ENCODE results near the gene AGRP. TPM values are rescaled to one million over a fixed set of nuclear protein-coding genes. Genes with fewer than 3 reads are reported as not detected.
A peak's percentile ranks its signal among the peaks of the same experiment; 100 is the strongest.

The AGRP gene
- total and polyA plus RNA-seq, 4 donors, result 0.18 to 0.50 TPM; not detected in 2

DNA sequence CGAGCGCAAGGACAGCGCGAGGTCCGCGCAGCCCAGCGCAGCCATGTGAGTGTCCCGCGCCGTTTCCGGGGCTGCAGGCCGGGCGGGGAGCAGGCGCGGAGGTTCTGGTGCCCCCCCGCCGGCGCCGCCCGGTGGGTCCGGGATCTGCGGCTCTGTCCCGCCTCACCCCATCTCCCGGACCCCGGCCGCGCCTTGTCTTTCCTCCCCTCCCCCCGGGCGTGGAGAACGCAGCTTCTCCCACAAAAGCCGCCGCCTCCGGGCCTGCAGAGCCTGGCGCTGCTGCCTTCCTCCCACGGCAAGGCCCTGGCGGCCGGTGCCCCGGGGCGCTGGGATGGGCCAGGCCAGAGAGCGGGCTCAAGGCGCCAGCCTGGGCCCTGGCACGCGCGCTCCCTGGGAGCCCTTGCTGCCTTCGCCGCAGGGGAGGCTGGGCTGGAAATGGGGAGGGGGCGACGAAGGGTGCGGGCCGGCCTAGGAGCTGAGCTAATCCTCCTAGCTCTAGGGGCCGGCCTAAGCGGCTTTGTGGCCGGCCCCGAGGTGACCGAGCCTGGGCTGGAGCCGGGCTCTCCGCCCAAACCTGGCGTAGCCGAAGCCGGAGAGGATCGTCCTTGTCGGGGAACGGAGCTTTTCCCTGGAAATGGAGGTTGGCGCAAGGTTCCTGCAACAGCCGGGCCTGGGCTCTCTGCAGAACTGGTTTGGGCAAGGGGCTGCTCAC, 45.7 kb upstream of the AGRP start:
- H3K4me3 ChIP-seq (ENCODE audit: low read depth in 1 of 3, low read length in 3 of 3), result peak overlapping the region; percentile 69 to 83 (median 71)
- peak; percentile 53 for DNase-seq (ENCODE audit: low spot score)
- H3K27ac ChIP-seq (ENCODE audit: low read depth in 1 of 2, low read length in 2 of 2), result peak overlapping the region; percentile 66 to 87
- no peaks in the 10 kb centered on the region for H3K9me3 ChIP-seq (ENCODE audit: control insufficient read depth in 4 of 4, low read length in 3 of 4)
- no peaks in the 10 kb centered on the region for H3K36me3 ChIP-seq (ENCODE audit: control insufficient read depth in 4 of 4, insufficient read depth in 3 of 4, low read depth in 1 of 4, low read length in 3 of 4)
- no peaks in the 10 kb centered on the region for H3K27me3 ChIP-seq (ENCODE audit: control insufficient read depth in 4 of 4, insufficient read depth in 4 of 4, low read length in 3 of 4)
- peaks cover 10 to 49% (median 40%) of the 10 kb centered on the region in 4 donors for H3K4me1 ChIP-seq (ENCODE audit: control insufficient read depth in 4 of 4, insufficient read depth in 4 of 4, low read length in 3 of 4)
- TF ChIP-seq NR2F2 (IDR thresholded peaks at IDR 0.05), result no peak
- no peak for TF ChIP-seq GABPA (IDR thresholded peaks at IDR 0.05 in 1 of 2, conservative IDR thresholded peaks at IDR 0.05 in 1 of 2)
- TF ChIP-seq TAF1 (conservative IDR thresholded peaks at IDR 0.05), result no peak
- TF ChIP-seq MAX (IDR thresholded peaks at IDR 0.05), result no peak
- no peak for TF ChIP-seq EGR1 (IDR thresholded peaks at IDR 0.05; ENCODE audit: low read depth in 2 of 2)
- TF ChIP-seq RXRA (IDR thresholded peaks at IDR 0.05), result no peak
- TF ChIP-seq REST (IDR thresholded peaks at IDR 0.05), result no peak
- no peak for TF ChIP-seq FOXA1 (IDR thresholded peaks at IDR 0.05)
- H3K9ac ChIP-seq (ENCODE audit: low read depth in 1 of 2, low read length in 2 of 2), result peak overlapping the region; percentile 61 to 64
- 1% methylated on average over 65 of the region's 65 CpGs for WGBS

DNA sequence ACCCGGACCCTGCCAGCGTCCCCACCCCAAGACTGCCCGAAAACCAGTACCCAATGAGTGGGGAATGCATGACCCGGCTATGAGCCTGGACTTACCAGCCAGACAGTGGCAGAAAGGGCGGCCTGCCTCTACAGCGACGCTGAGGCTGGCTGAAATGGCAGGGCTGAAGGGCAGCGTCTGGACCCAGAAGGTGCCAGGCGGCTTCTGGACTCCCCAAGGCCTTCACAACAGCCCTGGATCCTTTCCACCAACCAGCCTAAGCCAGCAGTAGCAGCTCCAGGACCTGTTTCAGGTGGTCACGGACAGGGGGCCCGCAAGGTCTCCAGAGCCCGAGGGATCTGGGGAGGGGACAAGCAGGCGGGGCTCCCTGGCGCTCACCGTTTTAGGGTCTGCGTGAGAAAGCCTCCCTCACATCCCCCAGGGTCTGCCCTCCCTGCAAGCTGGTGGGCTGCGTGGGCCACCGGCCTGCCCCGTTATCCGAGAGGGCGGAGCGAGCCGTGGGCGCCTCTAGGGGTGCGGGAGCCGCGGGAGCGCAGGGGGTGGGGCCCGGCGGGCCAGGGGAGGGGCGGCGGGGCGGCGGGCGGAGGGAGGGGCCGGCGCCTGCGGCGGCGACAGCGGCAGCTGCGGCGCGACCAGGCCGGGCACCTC, 45.0 kb upstream of the AGRP start, which contains the start of gene RIPOR1:
RIPOR1 (plus strand) TSS at position 608 of the 648 bp plus-strand sequence. CDS start 9,618 bp downstream, outside the sequence.
- Histone ChIP-seq H3K36me3 (ENCODE audit: control insufficient read depth in 4 of 4, insufficient read depth in 3 of 4, low read depth in 1 of 4, low read length in 3 of 4) (no peaks in the 10 kb centered on the region), H3K4me3 (ENCODE audit: low read depth in 1 of 3, low read length in 3 of 3) (peak within 1 kb of the TSS; percentile 69 to 83 (median 71)), H3K27me3 (ENCODE audit: control insufficient read depth in 4 of 4, insufficient read depth in 4 of 4, low read length in 3 of 4) (no peaks in the 10 kb centered on the region), H3K4me1 (ENCODE audit: control insufficient read depth in 4 of 4, insufficient read depth in 4 of 4, low read length in 3 of 4) (peaks cover 10 to 53% (median 43%) of the 10 kb centered on the region in 4 donors), H3K27ac (ENCODE audit: low read depth in 1 of 2, low read length in 2 of 2) (peak within 1 kb of the TSS; percentile 80 to 87), H3K9ac (ENCODE audit: low read depth in 1 of 2, low read length in 2 of 2) (peak within 1 kb of the TSS; percentile 61 to 64), H3K9me3 (ENCODE audit: control insufficient read depth in 4 of 4, low read length in 3 of 4) (no peaks in the 10 kb centered on the region)
- DNase-seq (ENCODE audit: low spot score), result peak; percentile 74
- 9% methylated on average over 45 of the region's 45 CpGs for WGBS
- TF ChIP-seq GABPA (IDR thresholded peaks at IDR 0.05 in 1 of 2, conservative IDR thresholded peaks at IDR 0.05 in 1 of 2), result no peak
- peak in 1 of 2 donors; percentile 9 for TF ChIP-seq HNF4A (conservative IDR thresholded peaks at IDR 0.05)
- peak; percentile 16 for TF ChIP-seq SP1 (IDR thresholded peaks at IDR 0.05)
- TF ChIP-seq YY1 (IDR thresholded peaks at IDR 0.05), result no peak
- TF ChIP-seq JUND (IDR thresholded peaks at IDR 0.05), result no peak
- no peak for TF ChIP-seq ATF3 (IDR thresholded peaks at IDR 0.05)
- no peak for TF ChIP-seq RXRA (IDR thresholded peaks at IDR 0.05)
- no peak for TF ChIP-seq RAD21 (IDR thresholded peaks at IDR 0.05)
- TF ChIP-seq HNF4G (IDR thresholded peaks at IDR 0.05), result no peak
- no peak for TF ChIP-seq REST (IDR thresholded peaks at IDR 0.05)
- TF ChIP-seq NR2F2 (IDR thresholded peaks at IDR 0.05), result no peak
- TF ChIP-seq FOXA2 (IDR thresholded peaks at IDR 0.05), result no peak
- no peak for TF ChIP-seq ZBTB33 (IDR thresholded peaks at IDR 0.05)
- TF ChIP-seq EGR1 (IDR thresholded peaks at IDR 0.05; ENCODE audit: low read depth in 2 of 2), result no peak
- TF ChIP-seq MAX (IDR thresholded peaks at IDR 0.05), result no peak
- TF ChIP-seq FOXA1 (IDR thresholded peaks at IDR 0.05), result no peak
- TF ChIP-seq, protein P1, sequence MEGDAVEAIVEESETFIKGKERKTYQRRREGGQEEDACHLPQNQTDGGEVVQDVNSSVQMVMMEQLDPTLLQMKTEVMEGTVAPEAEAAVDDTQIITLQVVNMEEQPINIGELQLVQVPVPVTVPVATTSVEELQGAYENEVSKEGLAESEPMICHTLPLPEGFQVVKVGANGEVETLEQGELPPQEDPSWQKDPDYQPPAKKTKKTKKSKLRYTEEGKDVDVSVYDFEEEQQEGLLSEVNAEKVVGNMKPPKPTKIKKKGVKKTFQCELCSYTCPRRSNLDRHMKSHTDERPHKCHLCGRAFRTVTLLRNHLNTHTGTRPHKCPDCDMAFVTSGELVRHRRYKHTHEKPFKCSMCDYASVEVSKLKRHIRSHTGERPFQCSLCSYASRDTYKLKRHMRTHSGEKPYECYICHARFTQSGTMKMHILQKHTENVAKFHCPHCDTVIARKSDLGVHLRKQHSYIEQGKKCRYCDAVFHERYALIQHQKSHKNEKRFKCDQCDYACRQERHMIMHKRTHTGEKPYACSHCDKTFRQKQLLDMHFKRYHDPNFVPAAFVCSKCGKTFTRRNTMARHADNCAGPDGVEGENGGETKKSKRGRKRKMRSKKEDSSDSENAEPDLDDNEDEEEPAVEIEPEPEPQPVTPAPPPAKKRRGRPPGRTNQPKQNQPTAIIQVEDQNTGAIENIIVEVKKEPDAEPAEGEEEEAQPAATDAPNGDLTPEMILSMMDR (IDR thresholded peaks at IDR 0.05; ENCODE audit: low read depth, low read length, missing input control), result no peak
